GM12878 (cell line): ENCODE data around the gene DLEC1.

Source experiments
- CEBPB ChIP-seq, 2 experiments: fragments of 150-350 bp in 1 of 2; IDR thresholded peaks; 2 replicates each; pipeline ENCODE4 v1.6.1; 2012 to 2014; ENCODE audit warnings: low read depth in 2 of 2, low read length in 2 of 2, borderline replicate concordance in 1 of 2, inconsistent platforms in 1 of 2
- CTCF ChIP-seq, 3 experiments: IDR thresholded peaks in 2 of 3; conservative IDR thresholded peaks in 1 of 3; 2 replicates each; pipeline ENCODE4 v1.5.1; 2011; ENCODE audit warnings: low read depth in 3 of 3, low read length in 3 of 3, mild to moderate bottlenecking in 3 of 3, control low read depth in 2 of 3, moderate library complexity in 2 of 3, inconsistent platforms in 1 of 3, mixed read lengths in 1 of 3; ENCODE audit not compliant: control insufficient read depth in 2 of 3, insufficient read depth in 1 of 3; ENCODE audit errors: extremely low read depth in 1 of 3
- EP300 ChIP-seq, 2 experiments: fragments of 150-350 bp in 1 of 2; IDR thresholded peaks; 2 replicates each; pipeline ENCODE4 v1.6.1; 2011 to 2012; ENCODE audit warnings: low read depth in 2 of 2, low read length in 2 of 2, borderline replicate concordance in 1 of 2, improper control_type of control experiment in 1 of 2, inconsistent platforms in 1 of 2; ENCODE audit not compliant: control insufficient read depth in 1 of 2
- EZH2 ChIP-seq: IDR thresholded peaks from 2 replicates; pipeline ENCODE4 v1.6.1; 2012; ENCODE audit warnings: low read depth, mild to moderate bottlenecking, control low read depth, inconsistent platforms, low read length, borderline replicate concordance; ENCODE audit not compliant: control insufficient read depth
- FOXK2 ChIP-seq: fragments of 450-650 bp; IDR thresholded peaks from 2 replicates; pipeline ENCODE4 v1.6.1; 2017; ENCODE audit warnings: mild to moderate bottlenecking, moderate library complexity
- NKRF ChIP-seq: fragments of 450-650 bp; conservative IDR thresholded peaks from 2 replicates; pipeline ENCODE4 v1.6.1; 2017; ENCODE audit warnings: mild to moderate bottlenecking, moderate library complexity
- POLR2A ChIP-seq: IDR thresholded peaks from 2 replicates; pipeline ENCODE4 v1.6.1; 2011; ENCODE audit warnings: low read depth, mild to moderate bottlenecking, low read length
- POLR2AphosphoS2 ChIP-seq: IDR thresholded peaks from 2 replicates; pipeline ENCODE4 v1.6.1; 2011; ENCODE audit warnings: low read depth, mild to moderate bottlenecking, low read length, improper control_type of control experiment, moderate library complexity
- RCOR1 ChIP-seq: conservative IDR thresholded peaks from 2 replicates; pipeline ENCODE4 v1.6.1; 2012; ENCODE audit warnings: low read depth, low read length, improper control_type of control experiment
- RFX5 ChIP-seq: IDR thresholded peaks from 2 replicates; pipeline ENCODE4 v1.6.1; 2011; ENCODE audit warnings: low read depth, low read length, improper control_type of control experiment
- SP1 ChIP-seq: IDR thresholded peaks from one replicate; pipeline ENCODE4 v1.6.1; 2011; ENCODE audit warnings: low read depth, low read length
- TARDBP ChIP-seq: IDR thresholded peaks from 2 replicates; pipeline ENCODE4 v1.6.1; 2016; ENCODE audit warnings: borderline replicate concordance
- ZNF24 ChIP-seq: fragments of 450-650 bp; IDR thresholded peaks from 2 replicates; pipeline ENCODE4 v1.6.1; 2017; ENCODE audit warnings: antibody characterized with exemption, mild to moderate bottlenecking

- TF ChIP-seq CEBPB (IDR thresholded peaks at IDR 0.05; ENCODE audit: borderline replicate concordance in 1 of 2, low read depth in 2 of 2, low read length in 2 of 2) (no peak), POLR2A (no peak), CTCF (IDR thresholded peaks at IDR 0.05 in 2 of 3, conservative IDR thresholded peaks at IDR 0.05 in 1 of 3; ENCODE audit: control insufficient read depth in 2 of 3, extremely low read depth in 1 of 3, insufficient read depth in 1 of 3, low read depth in 3 of 3, low read length in 3 of 3) (no peak), RFX5 (no peak), POLR2AphosphoS2 (no peak), NKRF (no peak), RCOR1 (no peak), FOXK2 (no peak), EP300 (IDR thresholded peaks at IDR 0.05; ENCODE audit: borderline replicate concordance in 1 of 2, control insufficient read depth in 1 of 2, low read depth in 2 of 2, low read length in 2 of 2) (no peak), ZNF24 (no peak), SP1 (no peak), EZH2 (no peak), TARDBP (no peak)
These were observed 19.2 kb upstream of the DLEC1 start for GRCh38 chr3:38019658-38020341.
